Measurements from ENCODE around the gene RAPSN. TPM values are rescaled to one million over a fixed set of nuclear protein-coding genes. Genes with fewer than 3 reads are reported as not detected.

RAPSN gene
- total and polyA plus RNA-seq, 2 of the 8 experiments (the other 6 are each of a cell fraction or from before 2014, with no cell fraction given): 0.06 to 0.34 TPM

DNA sequence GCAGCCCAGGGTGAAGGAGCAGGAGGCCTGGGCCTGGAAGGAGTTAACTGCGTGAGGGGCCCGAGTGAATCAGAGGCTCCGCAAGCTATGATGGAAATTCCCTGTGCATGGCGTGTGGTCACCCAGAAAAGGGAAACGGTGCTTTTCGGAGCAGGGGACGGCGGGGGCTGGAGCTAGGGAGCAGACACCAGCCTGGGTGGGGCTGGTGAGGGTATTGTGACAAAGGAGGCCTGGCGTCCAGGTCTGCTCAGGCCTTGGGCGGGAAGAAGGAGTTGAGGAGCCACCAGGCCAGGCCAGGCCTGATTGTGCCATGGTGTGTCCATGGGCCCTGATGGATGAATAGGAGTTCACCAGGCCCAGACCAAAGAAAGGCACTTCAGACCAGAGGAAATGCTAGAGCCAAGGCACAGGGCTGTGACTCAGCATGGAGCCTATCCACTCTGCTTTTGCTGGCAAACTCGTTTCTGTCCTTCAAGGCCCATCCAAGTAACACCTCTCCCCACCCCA, 57.8 kb downstream of the RAPSN start:
- Histone ChIP-seq H3K27me3 (replicated peaks in 1 of 4; ENCODE audit: control insufficient read depth in 3 of 4, extremely low read depth in 1 of 4, insufficient read depth in 3 of 4, low read length in 3 of 4) (no peaks in the 10 kb centered on the region), H3K79me2 (ENCODE audit: control insufficient read depth in 1 of 2, insufficient read depth in 2 of 2, low read length in 2 of 2) (no peaks in the 10 kb centered on the region), H3K9ac (replicated peaks in 1 of 4; ENCODE audit: extremely low read depth in 1 of 4, low read depth in 3 of 4, low read length in 3 of 4) (no peak overlapping the region), H4K20me1 (replicated peaks in 1 of 2; ENCODE audit: control insufficient read depth in 1 of 2, insufficient read depth in 2 of 2, low read length in 2 of 2) (no peaks in the 10 kb centered on the region), H3K36me3 (ENCODE audit: control insufficient read depth in 2 of 4, insufficient read depth in 4 of 4, low read length in 3 of 4) (no peaks in the 10 kb centered on the region), H3K4me1 (replicated peaks in 1 of 4; ENCODE audit: control insufficient read depth in 3 of 4, insufficient read depth in 4 of 4, low read length in 3 of 4) (peaks cover 0 to 7% (median 0%) of the 10 kb centered on the region in 4 experiments; a peak in 2 of 7 replicates), H3K4ac (replicated peaks; ENCODE audit: insufficient read length, low read depth, low read length) (no peak overlapping the region), H3K23me2 (ENCODE audit: low read depth, low read length) (no peaks in the 10 kb centered on the region), H3K18ac (ENCODE audit: extremely low read depth, low read length) (no peak overlapping the region), H3K56ac (replicated peaks; ENCODE audit: insufficient read length, low read depth, low read length) (no peak overlapping the region), H2BK20ac (ENCODE audit: low read length) (no peak overlapping the region), H2BK12ac (ENCODE audit: low read depth, low read length) (no peak overlapping the region), H3K79me1 (ENCODE audit: low read depth, low read length) (no peaks in the 10 kb centered on the region), H4K5ac (ENCODE audit: insufficient read length, low read depth, low read length) (no peak overlapping the region), H2BK5ac (ENCODE audit: low read depth, low read length) (peak overlapping the region; percentile 26; the same call in 1 of the 2 replicates), H4K8ac (ENCODE audit: extremely low read depth, insufficient read depth, low read length) (peak overlapping the region; percentile 57), H4K91ac (replicated peaks; ENCODE audit: insufficient read length, low read length) (no peak overlapping the region), H3K14ac (ENCODE audit: insufficient read length) (no peak overlapping the region), H3K4me2 (ENCODE audit: insufficient read depth in 1 of 2, low read depth in 2 of 2, low read length in 2 of 2) (no peak overlapping the region), H3K23ac (ENCODE audit: insufficient read length) (no peak overlapping the region), H2AFZ (ENCODE audit: low read length) (no peak overlapping the region), H2BK15ac (ENCODE audit: low read length) (no peak overlapping the region), H2BK120ac (replicated peaks; ENCODE audit: low read depth, low read length) (no peak overlapping the region), H3K27ac (ENCODE audit: low read depth, low read length) (no peak overlapping the region), H3K9me3 (ENCODE audit: insufficient read depth in 2 of 2, low read depth in 1 of 2, low read length in 1 of 2) (no peaks in the 10 kb centered on the region), H2AK5ac (ENCODE audit: low read depth, low read length) (no peak overlapping the region), H3K4me3 (ENCODE audit: extremely low read depth in 1 of 4, insufficient read depth in 2 of 4, low read depth in 3 of 4, low read length in 4 of 4) (no peak overlapping the region)
- CTCF ChIA-PET (ENCODE audit: partially characterized antibody): interaction anchor here (0.8 to 10.7 kb wide), 7 partner anchors 9 to 36 kb away, joined by 3 to 78 read pairs (median 7); no protein-coding TSS in a partner anchor
- no peak for DNase-seq (ENCODE audit: low read depth in 1 of 2, low spot score in 2 of 2)
- no peak for FAIRE-seq
- POLR2A ChIA-PET (ENCODE audit: partially characterized antibody): interaction anchor here (1.0 to 5.4 kb wide), 3 partner anchors 8 to 27 kb away, joined by 3 to 29 read pairs (median 3); partner anchors contain the start of gene SLC39A13
- WGBS, 2 experiments (ENCODE audit: extremely low coverage in 1 of 2, insufficient coverage in 1 of 2, insufficient read length in 1 of 2, insufficient replicate concordance in 2 of 2, low coverage in 1 of 2, low lambda C conversion rate in 2 of 2, missing lambda C conversion rate in 1 of 2): 90% methylated on average over 11 of the region's 11 CpGs; no CpG with 5 or more reads in 1 of the 2 experiments
- no peak for TF ChIP-seq CEBPB (IDR thresholded peaks at IDR 0.05; ENCODE audit: low read depth, low read length)
- no peak for TF ChIP-seq ZNF274 (IDR thresholded peaks at IDR 0.05; ENCODE audit: borderline replicate concordance, extremely low read depth, low read length)
- TF ChIP-seq JUN (IDR thresholded peaks at IDR 0.05; ENCODE audit: low read depth, low read length): no peak
- TF ChIP-seq JUND (IDR thresholded peaks at IDR 0.05; ENCODE audit: low read length): no peak
- no peak for TF ChIP-seq RXRA (IDR thresholded peaks at IDR 0.05; ENCODE audit: insufficient read depth, low read depth, low read length)
- no peak for TF ChIP-seq GABPA (IDR thresholded peaks at IDR 0.05; ENCODE audit: borderline replicate concordance, insufficient read depth, low read length)
- TF ChIP-seq BACH1 (IDR thresholded peaks at IDR 0.05; ENCODE audit: low read length): no peak
- TF ChIP-seq RAD21 (IDR thresholded peaks at IDR 0.05 in 1 of 2, conservative IDR thresholded peaks at IDR 0.05 in 1 of 2; ENCODE audit: low read depth in 2 of 2, low read length in 2 of 2): no peak
- TF ChIP-seq MAFK (IDR thresholded peaks at IDR 0.05; ENCODE audit: low read depth, low read length): no peak
- no peak for TF ChIP-seq USF2 (IDR thresholded peaks at IDR 0.05; ENCODE audit: low read length)
